Activated B cell treated with CpG ODN at 0.5 μM for 24 hours (primary cell): ENCODE results near the gene MPPED1. TPM values are rescaled to one million over a fixed set of nuclear protein-coding genes. Genes with fewer than 3 reads are reported as not detected.

Experiments
- ATAC-seq: fragments of 200-7000 bp; cut with Tn5 transposase; one replicate; pipeline ENCODE4 v1.10.0; 2021; ENCODE audit warnings: low read depth, mild to moderate bottlenecking, moderate library complexity
- CTCF ChIA-PET: fragments of 350-600 bp; sonication (Branson Sonifier 250); formaldehyde crosslinking; loops from one replicate; lab custom pipeline; 2021; ENCODE audit warnings: antibody characterized with exemption; lab: Charles Lee
- POLR2A ChIA-PET: fragments of 350-600 bp; sonication (Branson Sonifier 250); formaldehyde crosslinking; loops from one replicate; lab custom pipeline; 2021; ENCODE audit warnings: antibody characterized with exemption; lab: Charles Lee
- DNase-seq: peaks from one replicate; pipeline ENCODE4 v3.0.0; 2022
- H3K27ac Mint-ChIP-seq: one replicate; pipeline ENCODE4 v1.8.0; 2020; ENCODE audit warnings: mixed read lengths
- H3K27me3 Mint-ChIP-seq: one replicate; pipeline ENCODE4 v1.8.0; 2021; ENCODE audit warnings: mixed read lengths
- H3K36me3 Mint-ChIP-seq: one replicate; pipeline ENCODE4 v1.8.0; 2021; ENCODE audit warnings: low read depth, mixed read lengths
- H3K4me1 Mint-ChIP-seq: one replicate; pipeline ENCODE4 v1.8.0; 2021; ENCODE audit warnings: mixed read lengths
- H3K4me3 Mint-ChIP-seq: one replicate; pipeline ENCODE4 v1.8.0; 2020; ENCODE audit warnings: mild to moderate bottlenecking, mixed read lengths
- H3K9me3 Mint-ChIP-seq: one replicate; pipeline ENCODE4 v1.8.0; 2020; ENCODE audit warnings: mixed read lengths
- CTCF ChIP-seq: fragments of 200-600 bp; IDR thresholded peaks from one replicate; pipeline ENCODE4 v1.8.0; 2022; ENCODE audit warnings: antibody characterized with exemption, mild to moderate bottlenecking
- intact Hi-C: fragments of 100-400 bp; cut with micrococcal nuclease; formaldehyde crosslinking; loops from one replicate; pipeline ENCODE4 v1.15.1; 2024
- total RNA-seq: library from RNA; stranded (reverse); gene quantifications from 2 replicates; pipeline ENCODE4 v1.2.3, GENCODE V29; 2022

The MPPED1 gene
- total RNA-seq, 1 donor from 2014 or later = not detected

- POLR2A ChIA-PET = no interaction called here
- H3K9me3 Mint-ChIP-seq = no peaks in the 10 kb centered on the region
These were observed 131.9 kb downstream of the MPPED1 start for GRCh38 chr22:43543522-43544288.

GRCh38 chr22:43544289-43544673, 132.5 kb downstream of the MPPED1 start:
- no peak for TF ChIP-seq CTCF
- CTCF ChIA-PET = no interaction called here
- DNase-seq (no peak), ATAC-seq (no peak)
- Mint-ChIP-seq H3K27ac (no peak overlapping the region), H3K9me3 (no peaks in the 10 kb centered on the region), H3K4me1 (no peaks in the 10 kb centered on the region), H3K4me3 (no peak overlapping the region), H3K27me3 (peaks cover 12% of the 10 kb centered on the region), H3K36me3 (no peaks in the 10 kb centered on the region)
- POLR2A ChIA-PET = no interaction called here
- intact Hi-C loops = no loop called here

More at GRCh38 chr22:43543522-43544288, 131.9 kb downstream of the MPPED1 start:
- no peak overlapping the region for H3K27ac Mint-ChIP-seq
- TF ChIP-seq CTCF = no peak
- CTCF ChIA-PET = no interaction called here
- H3K4me1 Mint-ChIP-seq = no peaks in the 10 kb centered on the region
- DNase-seq (no peak), ATAC-seq (no peak)
- peaks cover 12% of the 10 kb centered on the region for H3K27me3 Mint-ChIP-seq
- H3K4me3 Mint-ChIP-seq = no peak overlapping the region
- H3K36me3 Mint-ChIP-seq = no peaks in the 10 kb centered on the region
- intact Hi-C loops = no loop called here

- no peaks in the 10 kb centered on the region for H3K4me1 Mint-ChIP-seq
- POLR2A ChIA-PET = no interaction called here
- DNase-seq = no peak
- H3K27ac Mint-ChIP-seq = no peak overlapping the region
- H3K27me3 Mint-ChIP-seq = peaks cover 12% of the 10 kb centered on the region
- intact Hi-C loops = no loop called here
- ATAC-seq = no peak
- no peak for TF ChIP-seq CTCF
- CTCF ChIA-PET = no interaction called here
- no peaks in the 10 kb centered on the region for H3K36me3 Mint-ChIP-seq
- no peaks in the 10 kb centered on the region for H3K9me3 Mint-ChIP-seq
- H3K4me3 Mint-ChIP-seq = no peak overlapping the region
These were observed 134.4 kb downstream of the MPPED1 start for GRCh38 chr22:43546186-43546585.

- ChIA-PET CTCF (no interaction called here), POLR2A (no interaction called here)
- Mint-ChIP-seq H3K36me3 (no peaks in the 10 kb centered on the region), H3K4me1 (no peaks in the 10 kb centered on the region), H3K27me3 (peaks cover 4% of the 10 kb centered on the region), H3K9me3 (peaks cover 2% of the 10 kb centered on the region), H3K4me3 (no peak overlapping the region), H3K27ac (no peak overlapping the region)
- DNase-seq (no peak), ATAC-seq (no peak)
- intact Hi-C loops = no loop called here
- no peak for TF ChIP-seq CTCF
These were observed 138.3 kb downstream of the MPPED1 start for GRCh38 chr22:43550024-43550620.

- H3K9me3 Mint-ChIP-seq = peaks cover 2% of the 10 kb centered on the region
- CTCF ChIA-PET = no interaction called here
- H3K27ac Mint-ChIP-seq = no peak overlapping the region
These were observed 138.9 kb downstream of the MPPED1 start for GRCh38 chr22:43550672-43551071.

More at GRCh38 chr22:43550672-43551071, 138.9 kb downstream of the MPPED1 start:
- intact Hi-C loops = no loop called here
- no peak for DNase-seq
- H3K4me3 Mint-ChIP-seq = no peak overlapping the region
- TF ChIP-seq CTCF = no peak
- POLR2A ChIA-PET = no interaction called here
- no peaks in the 10 kb centered on the region for H3K4me1 Mint-ChIP-seq
- peaks cover 8% of the 10 kb centered on the region for H3K27me3 Mint-ChIP-seq
- ATAC-seq = no peak
- H3K36me3 Mint-ChIP-seq = no peaks in the 10 kb centered on the region
